PC-9 (cell line): ENCODE data around the gene ZMIZ1.

Source experiments
- CTCF ChIP-seq: fragments of 200-600 bp; sonication (generic); conservative IDR thresholded peaks from 2 replicates; pipeline ENCODE4 v1.6.1; 2017; ENCODE audit warnings: mixed run types, antibody characterized with exemption, mild to moderate bottlenecking, moderate library complexity
- EZH2 ChIP-seq: fragments of 200-600 bp; sonication (generic); IDR thresholded peaks from 2 replicates; pipeline ENCODE4 v1.8.0; 2017; ENCODE audit warnings: antibody characterized with exemption, low read depth

DNA sequence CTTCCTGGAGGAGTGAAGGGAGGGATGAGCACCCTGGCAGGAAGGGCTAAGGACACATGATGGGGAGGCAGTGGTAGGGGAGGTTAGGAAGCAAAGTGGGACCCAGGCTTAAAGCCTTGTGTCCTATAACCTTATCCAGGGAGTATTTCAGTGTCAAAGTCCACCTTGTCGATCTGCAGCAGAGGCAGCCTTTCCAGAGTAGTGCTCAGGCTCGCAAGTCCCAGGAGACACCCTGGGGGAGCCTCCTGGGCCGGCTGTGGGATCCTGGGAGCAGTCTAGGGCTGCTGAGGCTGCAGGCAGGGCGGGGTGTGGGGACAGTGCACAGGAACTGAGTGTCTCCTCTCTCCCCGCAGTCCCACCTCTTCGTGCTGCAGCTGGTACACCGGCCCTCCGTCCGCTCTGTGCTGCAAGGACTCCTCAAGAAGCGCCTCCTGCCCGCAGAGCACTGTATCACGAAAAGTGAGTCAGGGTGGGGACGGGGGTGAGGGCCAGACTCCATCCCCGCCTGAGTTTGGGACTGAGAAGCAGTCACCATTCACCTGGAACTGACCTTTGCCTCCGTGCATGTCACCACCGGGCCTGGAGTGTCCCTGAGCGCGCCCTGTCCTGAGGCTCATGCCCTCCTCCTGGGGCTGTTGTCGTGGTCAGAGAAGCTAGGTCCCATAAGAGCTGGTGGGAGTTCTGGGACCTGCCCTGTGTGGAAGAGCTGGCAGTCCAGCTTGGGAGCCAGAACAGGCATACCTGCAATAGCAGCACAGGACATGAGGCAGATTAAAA, 233.2 kb downstream of the ZMIZ1 start:
- TF ChIP-seq CTCF (no peak), EZH2 (no peak)
